CD4-positive, alpha-beta T cell (primary cell): ENCODE measurements around the gene GIPC2. TPM values are rescaled to one million over a fixed set of nuclear protein-coding genes. Genes with fewer than 3 reads are reported as not detected.
"Not testable (repeated sequence)": the region's sequence is repeated elsewhere in the genome, so short reads cannot be mapped to it uniquely, and the experiment has no call there.

Experiments used
- ATAC-seq: fragments of 200-7000 bp; cut with Tn5 transposase; one replicate; pipeline ENCODE4 v1.10.0; 2022; ENCODE audit warnings: mild to moderate bottlenecking; ENCODE audit not compliant: poor library complexity
- CTCF ChIA-PET: fragments of 350-600 bp; sonication (Branson Sonifier 250); formaldehyde crosslinking; loops from one replicate; lab custom pipeline; 2021; ENCODE audit warnings: antibody characterized with exemption, inconsistent platforms; lab: Charles Lee
- POLR2A ChIA-PET: fragments of 350-600 bp; sonication (Branson Sonifier 250); formaldehyde crosslinking; loops from one replicate; lab custom pipeline; 2021; ENCODE audit warnings: antibody characterized with exemption, inconsistent platforms; lab: Charles Lee
- DNase-seq, 14 experiments: peaks; one replicate each; pipeline ENCODE4 v3.0.0-alpha.2; 2013 to 2020; ENCODE audit warnings: mixed read lengths in 2 of 14
- H3K27ac ChIP-seq, 2 donors: one replicate each; pipeline versions ENCODE4 v1.5.1 to v1.7.0; 2013; ENCODE audit warnings: low read length in 2 of 2, low read depth in 1 of 2, mild to moderate bottlenecking in 1 of 2
- H3K27me3 ChIP-seq, 2 experiments: 1 replicate in 1 of 2; 2 replicates in 1 of 2; pipeline versions ENCODE4 v1.6.1 to v1.7.0; 2013; ENCODE audit warnings: low read length in 2 of 2, control low read depth in 1 of 2, mild to moderate bottlenecking in 1 of 2, moderate library complexity in 1 of 2; ENCODE audit not compliant: insufficient read depth in 2 of 2, control insufficient read depth in 1 of 2
- H3K36me3 ChIP-seq: one replicate; pipeline ENCODE4 v1.6.1; 2013; ENCODE audit warnings: low read length, control low read depth; ENCODE audit not compliant: insufficient read depth
- H3K4me1 ChIP-seq: one replicate; pipeline ENCODE4 v1.6.1; 2013; ENCODE audit warnings: low read length, control low read depth; ENCODE audit not compliant: insufficient read depth
- H3K4me3 ChIP-seq: one replicate; pipeline ENCODE4 v1.5.1; 2013; ENCODE audit warnings: mild to moderate bottlenecking, low read length, moderate library complexity
- H3K9me3 ChIP-seq, 2 experiments: 1 replicate in 1 of 2; 2 replicates in 1 of 2; pipeline versions ENCODE4 v1.6.1 to v1.7.0; 2013; ENCODE audit warnings: low read length in 2 of 2, mild to moderate bottlenecking in 2 of 2, control low read depth in 1 of 2, moderate library complexity in 1 of 2; ENCODE audit not compliant: control insufficient read depth in 1 of 2, insufficient read depth in 1 of 2
- H3K27ac Mint-ChIP-seq: one replicate; pipeline ENCODE4 v1.8.0; 2020; ENCODE audit warnings: mixed read lengths
- H3K27me3 Mint-ChIP-seq: one replicate; pipeline ENCODE4 v1.8.0; 2021; ENCODE audit warnings: mixed read lengths
- H3K36me3 Mint-ChIP-seq: one replicate; pipeline ENCODE4 v1.8.0; 2021; ENCODE audit warnings: low read depth, mixed read lengths
- H3K4me1 Mint-ChIP-seq: one replicate; pipeline ENCODE4 v1.8.0; 2021; ENCODE audit warnings: low read depth, mixed read lengths
- H3K4me3 Mint-ChIP-seq: one replicate; pipeline ENCODE4 v1.8.0; 2020; ENCODE audit warnings: mild to moderate bottlenecking, mixed read lengths
- H3K9me3 Mint-ChIP-seq: one replicate; pipeline ENCODE4 v1.8.0; 2020; ENCODE audit warnings: mixed read lengths
- CTCF ChIP-seq: fragments of 200-600 bp; IDR thresholded peaks from one replicate; pipeline ENCODE4 v1.8.0; 2022; ENCODE audit warnings: antibody characterized with exemption, mild to moderate bottlenecking
- intact Hi-C, 2 experiments: fragments of 100-400 bp; cut with DNase I in 1 of 2; cut with micrococcal nuclease in 1 of 2; formaldehyde crosslinking; loops; one replicate each; pipeline versions ENCODE4 v1.15.1 to v1.9.0; 2023 to 2025; cut with DNase I, micrococcal nuclease
- total RNA-seq, 174 experiments: library from RNA in 2 of 174; stranded (reverse) in 2 of 174; gene quantifications; one replicate each; pipeline ENCODE4 v1.2.3 and lab custom pipeline; 2021 to 2026

Gene GIPC2
- total RNA-seq, 2 experiments from 2014 or later = not detected

- TF ChIP-seq CTCF = no peak
- peaks cover 15% of the 10 kb centered on the region for H3K27me3 Mint-ChIP-seq
- Histone ChIP-seq H3K4me1 (no peaks in the 10 kb centered on the region), H3K36me3 (no peaks in the 10 kb centered on the region), H3K27ac (no peak overlapping the region), H3K4me3 (no peak overlapping the region), H3K9me3 (no peaks in the 10 kb centered on the region), H3K27me3 (no peaks in the 10 kb centered on the region)
- H3K36me3 Mint-ChIP-seq = no peaks in the 10 kb centered on the region
- CTCF ChIA-PET = interaction anchor here (0.6 kb wide), 1 partner anchor 1928 kb away, joined by 3 read pairs; no protein-coding TSS in a partner anchor
- H3K4me3 Mint-ChIP-seq = no peak overlapping the region
- no peaks in the 10 kb centered on the region for H3K9me3 Mint-ChIP-seq
- H3K4me1 Mint-ChIP-seq = no peaks in the 10 kb centered on the region
- POLR2A ChIA-PET = no interaction called here
- ATAC-seq = no peak
- no peak overlapping the region for H3K27ac Mint-ChIP-seq
- intact Hi-C loops = no loop called here
- no peak for DNase-seq
Observed at GRCh38 chr1:78102082-78102481, 56.3 kb downstream of the GIPC2 start.

- Histone ChIP-seq H3K27ac (no peak overlapping the region), H3K4me3 (no peak overlapping the region), H3K36me3 (no peaks in the 10 kb centered on the region), H3K4me1 (no peaks in the 10 kb centered on the region), H3K27me3 (no peaks in the 10 kb centered on the region), H3K9me3 (no peaks in the 10 kb centered on the region)
- Mint-ChIP-seq H3K27ac (no peak overlapping the region), H3K9me3 (no peaks in the 10 kb centered on the region), H3K36me3 (no peaks in the 10 kb centered on the region), H3K27me3 (peaks cover 12% of the 10 kb centered on the region), H3K4me3 (no peak overlapping the region), H3K4me1 (no peaks in the 10 kb centered on the region)
- no peak for TF ChIP-seq CTCF
- no peak for DNase-seq
- ChIA-PET CTCF (no interaction called here), POLR2A (no interaction called here)
- no peak for ATAC-seq
- intact Hi-C loops = no loop called here
Observed at GRCh38 chr1:78102916-78103315, 57.1 kb downstream of the GIPC2 start.

- DNase-seq (no peak), ATAC-seq (no peak)
- intact Hi-C loops = no loop called here
- no peak overlapping the region for H3K27ac ChIP-seq
- H3K36me3 ChIP-seq = no peaks in the 10 kb centered on the region
- H3K4me1 Mint-ChIP-seq = no peaks in the 10 kb centered on the region
- no peak overlapping the region for H3K4me3 ChIP-seq
- no peaks in the 10 kb centered on the region for H3K4me1 ChIP-seq
- H3K36me3 Mint-ChIP-seq = no peaks in the 10 kb centered on the region
- H3K4me3 Mint-ChIP-seq = no peak overlapping the region
- peaks cover 10% of the 10 kb centered on the region for H3K27me3 Mint-ChIP-seq
- no peak for TF ChIP-seq CTCF
- H3K9me3 Mint-ChIP-seq = no peaks in the 10 kb centered on the region
- no peak overlapping the region for H3K27ac Mint-ChIP-seq
- CTCF ChIA-PET = no interaction called here
- POLR2A ChIA-PET = interaction anchor here (1.4 kb wide), 1 partner anchor 10 kb away, joined by 3 read pairs; no protein-coding TSS in a partner anchor
- H3K27me3 ChIP-seq = no peaks in the 10 kb centered on the region
- no peaks in the 10 kb centered on the region for H3K9me3 ChIP-seq
Observed at GRCh38 chr1:78104322-78104721, 58.6 kb downstream of the GIPC2 start.

- H3K4me3 ChIP-seq, H3K36me3 ChIP-seq, POLR2A ChIA-PET, H3K27me3 ChIP-seq, H3K9me3 ChIP-seq, H3K27ac Mint-ChIP-seq, CTCF ChIA-PET, H3K4me1 Mint-ChIP-seq, H3K4me1 ChIP-seq, H3K4me3 Mint-ChIP-seq, H3K9me3 Mint-ChIP-seq, ATAC-seq, H3K36me3 Mint-ChIP-seq, H3K27ac ChIP-seq, H3K27me3 Mint-ChIP-seq, DNase-seq: not testable (repeated sequence)
- intact Hi-C loops = loop anchor here (2.0 to 10.0 kb wide), 8 partner anchors 137 to 1957 kb away; no protein-coding TSS in a partner anchor
Observed at GRCh38 chr1:78109659-78110058, 63.9 kb downstream of the GIPC2 start.
